Epithelial cell of proximal tubule (primary cell): ENCODE results near the gene PLD5. TPM values are rescaled to one million over a fixed set of nuclear protein-coding genes. Genes with fewer than 3 reads are reported as not detected.
"Not testable (repeated sequence)": the region's sequence is repeated elsewhere in the genome, so short reads cannot be mapped to it uniquely, and the experiment has no call there.

Experiments used
- DNase-seq: peaks from one replicate; pipeline ENCODE4 v3.0.0-alpha.2; 2011; ENCODE audit warnings: low read depth
- H3K4me3 ChIP-seq: 2 replicates; pipeline ENCODE4 v1.5.1; 2011; ENCODE audit warnings: low read depth, mild to moderate bottlenecking, low read length
- total RNA-seq: library from RNA; depleted of rRNA; stranded (reverse); fragments of >200 nt; gene quantifications from 2 replicates; pipeline ENCODE4 v1.2.3, GENCODE V29; 2015
- TF ChIP-seq, protein P1 (sequence below): conservative IDR thresholded peaks from 2 replicates; pipeline ENCODE4 v1.5.1; 2012; ENCODE audit warnings: low read depth, mild to moderate bottlenecking, low read length

Gene PLD5
- total RNA-seq, 1 donor from 2014 or later = 3.7 TPM

GRCh38 chr1:242184955-242185354, 339.5 kb downstream of the PLD5 start:
- no peak for DNase-seq
- TF ChIP-seq, protein P1, sequence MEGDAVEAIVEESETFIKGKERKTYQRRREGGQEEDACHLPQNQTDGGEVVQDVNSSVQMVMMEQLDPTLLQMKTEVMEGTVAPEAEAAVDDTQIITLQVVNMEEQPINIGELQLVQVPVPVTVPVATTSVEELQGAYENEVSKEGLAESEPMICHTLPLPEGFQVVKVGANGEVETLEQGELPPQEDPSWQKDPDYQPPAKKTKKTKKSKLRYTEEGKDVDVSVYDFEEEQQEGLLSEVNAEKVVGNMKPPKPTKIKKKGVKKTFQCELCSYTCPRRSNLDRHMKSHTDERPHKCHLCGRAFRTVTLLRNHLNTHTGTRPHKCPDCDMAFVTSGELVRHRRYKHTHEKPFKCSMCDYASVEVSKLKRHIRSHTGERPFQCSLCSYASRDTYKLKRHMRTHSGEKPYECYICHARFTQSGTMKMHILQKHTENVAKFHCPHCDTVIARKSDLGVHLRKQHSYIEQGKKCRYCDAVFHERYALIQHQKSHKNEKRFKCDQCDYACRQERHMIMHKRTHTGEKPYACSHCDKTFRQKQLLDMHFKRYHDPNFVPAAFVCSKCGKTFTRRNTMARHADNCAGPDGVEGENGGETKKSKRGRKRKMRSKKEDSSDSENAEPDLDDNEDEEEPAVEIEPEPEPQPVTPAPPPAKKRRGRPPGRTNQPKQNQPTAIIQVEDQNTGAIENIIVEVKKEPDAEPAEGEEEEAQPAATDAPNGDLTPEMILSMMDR = no peak
- H3K4me3 ChIP-seq = no peak overlapping the region

GRCh38 chr1:242179767-242180166, 344.7 kb downstream of the PLD5 start:
- not testable (repeated sequence) for DNase-seq, H3K4me3 ChIP-seq

- TF ChIP-seq, protein P1 = no peak
- H3K4me3 ChIP-seq = no peak overlapping the region
- DNase-seq = no peak
Observed at GRCh38 chr1:242178924-242179708, 345.4 kb downstream of the PLD5 start.

GRCh38 chr1:242178436-242178835, 346.1 kb downstream of the PLD5 start:
- TF ChIP-seq, protein P1 = no peak
- DNase-seq = no peak
- no peak overlapping the region for H3K4me3 ChIP-seq

- TF ChIP-seq, protein P1 = no peak
- no peak overlapping the region for H3K4me3 ChIP-seq
- DNase-seq = no peak
Observed at GRCh38 chr1:242162140-242162539, 362.4 kb downstream of the PLD5 start.

DNA sequence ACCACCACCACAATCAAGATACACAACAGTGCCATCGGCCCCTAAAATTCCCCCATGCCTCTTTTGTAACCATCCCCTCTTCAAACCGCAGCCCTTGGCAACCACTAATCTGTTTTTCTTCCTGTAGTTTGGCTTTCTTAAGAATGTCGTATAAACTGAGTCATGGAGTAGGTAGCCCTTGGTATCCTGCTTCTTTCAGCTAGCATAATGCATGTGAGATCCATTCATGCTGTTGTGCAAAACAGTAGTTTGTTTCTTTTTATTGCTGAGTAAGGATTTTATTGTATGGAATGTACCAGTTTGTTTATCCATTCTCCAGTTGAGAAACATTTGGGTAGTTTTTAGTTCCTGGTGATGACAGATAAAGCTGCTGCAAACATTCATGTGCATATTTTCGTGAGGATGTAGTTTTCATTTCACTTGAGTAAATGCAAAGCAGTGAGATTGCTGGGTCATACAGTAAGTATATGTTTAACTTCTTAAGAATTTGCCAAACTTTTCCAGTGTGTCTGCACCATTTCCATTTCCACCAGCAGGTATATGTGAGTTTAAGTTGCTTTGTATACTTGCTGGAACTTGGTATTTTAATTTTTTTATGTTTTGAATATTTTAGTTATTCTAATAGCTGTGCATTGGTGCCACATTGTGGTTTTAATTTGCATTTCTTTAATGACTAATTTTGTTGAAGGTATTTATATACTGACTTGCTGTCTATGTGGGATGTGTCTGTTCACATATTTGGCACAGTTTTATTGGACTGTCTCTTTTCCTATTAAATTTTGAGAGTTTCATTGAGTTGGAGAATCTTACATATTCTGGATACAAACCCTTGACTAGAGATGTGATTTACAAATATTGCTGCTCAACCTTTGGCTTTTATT, 377.2 kb downstream of the PLD5 start:
- H3K4me3 ChIP-seq = no peak overlapping the region
- peak; percentile 13 for DNase-seq
- TF ChIP-seq, protein P1 = no peak

DNA sequence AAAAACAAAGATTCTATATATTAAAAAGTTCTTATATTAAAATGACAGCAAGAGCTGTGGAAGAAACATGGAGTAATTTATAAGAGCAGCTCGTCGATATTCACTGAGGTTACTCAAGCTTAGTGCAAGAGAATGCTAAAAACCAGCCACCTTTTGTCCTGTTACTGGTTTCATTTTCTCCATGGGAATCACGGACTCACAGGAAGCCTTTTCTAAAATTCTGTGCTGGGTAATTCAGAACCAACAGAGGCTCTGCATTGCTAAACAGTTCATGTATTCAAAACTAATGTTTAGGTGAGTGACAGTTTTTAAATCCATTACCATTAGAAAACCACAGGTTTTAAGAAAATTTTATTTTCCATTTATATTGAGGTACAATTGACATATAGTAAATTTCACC, 377.8 kb downstream of the PLD5 start:
- H3K4me3 ChIP-seq = no peak overlapping the region
- no peak for DNase-seq
- TF ChIP-seq, protein P1 = no peak
